Activated CD8-positive, alpha-beta memory T cell treated with anti-CD3 and anti-CD28 coated beads for 48 hours (primary cell): Measurements from ENCODE around the gene STAT3.
"Not testable (repeated sequence)": the region's sequence is repeated elsewhere in the genome, so short reads cannot be mapped to it uniquely, and the experiment has no call there.

Experiments used
- DNase-seq, 3 experiments: peaks; one replicate each; pipeline ENCODE4 v3.0.0-alpha.2; 2020; ENCODE audit warnings: low read depth in 2 of 3, low spot score in 2 of 3

STAT3 gene

GRCh38 chr17:42317967-42318366, 70.3 kb downstream of the STAT3 start:
- DNase-seq: not testable (repeated sequence)

- DNase-seq: no peak
Observed at GRCh38 chr17:42317266-42317845, 70.9 kb downstream of the STAT3 start.

GRCh38 chr17:42316755-42317154, 71.5 kb downstream of the STAT3 start:
- no peak for DNase-seq

GRCh38 chr17:42315402-42316156, 72.7 kb downstream of the STAT3 start:
- no peak for DNase-seq

GRCh38 chr17:42313773-42314566, 74.3 kb downstream of the STAT3 start:
- no peak for DNase-seq

GRCh38 chr17:42313389-42313772, 74.9 kb downstream of the STAT3 start:
- DNase-seq: no peak

GRCh38 chr17:42312285-42313130, 75.7 kb downstream of the STAT3 start:
- peak; percentile 62 to 64 (median 64) for DNase-seq

- no peak for DNase-seq
Observed at GRCh38 chr17:42312035-42312284, 76.3 kb downstream of the STAT3 start.

- no peak for DNase-seq
Observed at GRCh38 chr17:42311240-42312034, 76.8 kb downstream of the STAT3 start.

GRCh38 chr17:42310787-42311215, 77.4 kb downstream of the STAT3 start:
- no peak for DNase-seq

GRCh38 chr17:42309986-42310786, 78.1 kb downstream of the STAT3 start:
- DNase-seq: no peak

GRCh38 chr17:42309142-42309541, 79.1 kb downstream of the STAT3 start:
- no peak for DNase-seq

- no peak for DNase-seq
Observed at GRCh38 chr17:42308446-42308845, 79.8 kb downstream of the STAT3 start.

GRCh38 chr17:42307362-42307927, 80.8 kb downstream of the STAT3 start:
- no peak for DNase-seq

- no peak for DNase-seq
Observed at GRCh38 chr17:42306385-42306667, 81.9 kb downstream of the STAT3 start.

- DNase-seq: no peak
Observed at GRCh38 chr17:42305543-42306384, 82.5 kb downstream of the STAT3 start.

GRCh38 chr17:42305031-42305330, 83.3 kb downstream of the STAT3 start:
- DNase-seq: not testable (repeated sequence)

- no peak for DNase-seq
Observed at GRCh38 chr17:42304187-42305030, 83.8 kb downstream of the STAT3 start.
